T-helper 1 cell (primary cell): ENCODE data around the gene ADCY3.

Source experiments
- DNase-seq, 5 donors: peaks; one replicate each; pipeline ENCODE4 v3.0.0-alpha.2; 2012 to 2020

The ADCY3 gene

GRCh38 chr2:24828238-24828996 is 91.6 kb downstream of the ADCY3 start:
- no peak for DNase-seq

- peak; percentile 46 to 71 (median 60) for DNase-seq
Observed at GRCh38 chr2:24827321-24828237, 92.5 kb downstream of the ADCY3 start.

GRCh38 chr2:24826773-24827145 is 93.3 kb downstream of the ADCY3 start:
- DNase-seq = no peak

GRCh38 chr2:24825883-24826772 is 93.9 kb downstream of the ADCY3 start:
- peak in 1 of 5 donors; percentile 62 for DNase-seq

- DNase-seq = peak in 2 of 5 donors; percentile 13 to 38
Observed at GRCh38 chr2:24824966-24825882, 94.8 kb downstream of the ADCY3 start.

GRCh38 chr2:24824071-24824588 is 95.9 kb downstream of the ADCY3 start:
- DNase-seq = no peak

- no peak for DNase-seq
Observed at GRCh38 chr2:24822049-24822706, 97.9 kb downstream of the ADCY3 start.

- no peak for DNase-seq
Observed at GRCh38 chr2:24821433-24821891, 98.6 kb downstream of the ADCY3 start.

GRCh38 chr2:24820598-24821432 is 99.2 kb downstream of the ADCY3 start:
- no peak for DNase-seq

- DNase-seq = no peak
Observed at GRCh38 chr2:24820175-24820513, 99.9 kb downstream of the ADCY3 start.

- no peak for DNase-seq
Observed at GRCh38 chr2:24819442-24820174, 100.4 kb downstream of the ADCY3 start.

- DNase-seq = no peak
Observed at GRCh38 chr2:24818721-24819167, 101.3 kb downstream of the ADCY3 start.

- DNase-seq = no peak
Observed at GRCh38 chr2:24816884-24817283, 103.2 kb downstream of the ADCY3 start.

- DNase-seq = no peak
Observed at GRCh38 chr2:24816404-24816803, 103.6 kb downstream of the ADCY3 start.

GRCh38 chr2:24815171-24815570 is 104.9 kb downstream of the ADCY3 start:
- no peak for DNase-seq

- DNase-seq = no peak
Observed at GRCh38 chr2:24814516-24814915, 105.5 kb downstream of the ADCY3 start.

- DNase-seq = no peak
Observed at GRCh38 chr2:24813691-24814137, 106.3 kb downstream of the ADCY3 start.

GRCh38 chr2:24809316-24810007 is 110.6 kb downstream of the ADCY3 start:
- no peak for DNase-seq
